Measurements from ENCODE around the gene SFXN5.

Gene SFXN5

GRCh38 chr2:73013936-73014335 is 57.6 kb downstream of the SFXN5 start:
- no peak for DNase-seq

GRCh38 chr2:73009177-73009839 is 62.2 kb downstream of the SFXN5 start:
- no peak for DNase-seq

- no peak for DNase-seq
These were observed 62.8 kb downstream of the SFXN5 start for GRCh38 chr2:73008766-73009135.

GRCh38 chr2:73007991-73008765 is 63.3 kb downstream of the SFXN5 start:
- no peak for DNase-seq

- DNase-seq, result no peak
These were observed 64.4 kb downstream of the SFXN5 start for GRCh38 chr2:73006969-73007710.

- DNase-seq, result no peak
These were observed 66.5 kb downstream of the SFXN5 start for GRCh38 chr2:73004889-73005596.

- DNase-seq, result no peak
These were observed 67.0 kb downstream of the SFXN5 start for GRCh38 chr2:73004466-73004865.

GRCh38 chr2:73003027-73003426 is 68.5 kb downstream of the SFXN5 start:
- DNase-seq, result no peak

GRCh38 chr2:73000808-73001570 is 70.5 kb downstream of the SFXN5 start:
- no peak for DNase-seq

- no peak for DNase-seq
These were observed 71.5 kb downstream of the SFXN5 start for GRCh38 chr2:72999729-73000725.

GRCh38 chr2:72998724-72999123 is 72.8 kb downstream of the SFXN5 start:
- DNase-seq, result no peak

GRCh38 chr2:72998234-72998651 is 73.3 kb downstream of the SFXN5 start:
- DNase-seq, result no peak

GRCh38 chr2:72996117-72996502 is 75.4 kb downstream of the SFXN5 start:
- no peak for DNase-seq

GRCh38 chr2:72995430-72996116 is 75.9 kb downstream of the SFXN5 start:
- no peak for DNase-seq

GRCh38 chr2:72994991-72995380 is 76.5 kb downstream of the SFXN5 start:
- no peak for DNase-seq

GRCh38 chr2:72994282-72994990 is 77.1 kb downstream of the SFXN5 start:
- no peak for DNase-seq

GRCh38 chr2:72993933-72994280 is 77.6 kb downstream of the SFXN5 start:
- DNase-seq, result no peak

- DNase-seq, result peak; percentile 54
These were observed 78.2 kb downstream of the SFXN5 start for GRCh38 chr2:72993147-72993932.

- no peak for DNase-seq
These were observed 78.8 kb downstream of the SFXN5 start for GRCh38 chr2:72992734-72993102.

Data from stimulated activated CD8-positive, alpha-beta memory T cell treated with anti-CD3 and anti-CD28 coated beads, Interleukin-4, amount 100 ng/mL, for 48 hours (primary cell).